Tibial artery (tissue), 4 donors: Measurements from ENCODE around the gene PRKD2.

Experiments
- DNase-seq, 2 donors: peaks; one replicate each; pipeline ENCODE4 v3.0.0-alpha.2; 2019
- H3K27ac ChIP-seq, 2 donors: fragments of 200-600 bp; sonication (generic) in 1 of 2; 1 replicate in 1 of 2; 2 replicates in 1 of 2; pipeline ENCODE4 v1.5.1; 2018 to 2019; ENCODE audit warnings: mild to moderate bottlenecking in 1 of 2
- H3K27me3 ChIP-seq, 2 donors: fragments of 200-600 bp; sonication (generic) in 1 of 2; one replicate each; pipeline versions ENCODE4 v1.5.1 to v1.6.0; 2016 to 2019
- H3K36me3 ChIP-seq, 3 donors: fragments of 200-600 bp; sonication (generic) in 2 of 3; one replicate each; pipeline ENCODE4 v1.5.1; 2016 to 2019; ENCODE audit warnings: mild to moderate bottlenecking in 2 of 3
- H3K4me1 ChIP-seq, 4 donors: fragments of 200-600 bp; sonication (generic) in 2 of 4; 1 replicate in 3 of 4; 2 replicates in 1 of 4; pipeline ENCODE4 v1.5.1; 2016 to 2019
- H3K4me3 ChIP-seq, 2 donors: fragments of 200-600 bp; sonication (generic) in 1 of 2; 1 replicate in 1 of 2; 2 replicates in 1 of 2; pipeline ENCODE4 v1.5.1; 2018 to 2019; ENCODE audit warnings: mild to moderate bottlenecking in 2 of 2
- H3K9me3 ChIP-seq, 3 donors: fragments of 200-600 bp; sonication (generic) in 1 of 3; one replicate each; pipeline ENCODE4 v1.5.1; 2016 to 2019
- intact Hi-C: fragments of 100-400 bp; cut with DNase I; formaldehyde crosslinking; loops from one replicate; pipeline ENCODE4 v1.15.0; 2023; ENCODE audit warnings: low total_unique reads
- TF ChIP-seq, protein P1 (sequence below), 2 experiments: fragments of 200-600 bp in 1 of 2; fragments of 450-650 bp in 1 of 2; IDR thresholded peaks; one replicate each; pipeline ENCODE4 v1.5.1; 2017 to 2019; ENCODE audit warnings: antibody characterized with exemption in 2 of 2, mild to moderate bottlenecking in 1 of 2, moderate library complexity in 1 of 2

PRKD2 gene

DNA sequence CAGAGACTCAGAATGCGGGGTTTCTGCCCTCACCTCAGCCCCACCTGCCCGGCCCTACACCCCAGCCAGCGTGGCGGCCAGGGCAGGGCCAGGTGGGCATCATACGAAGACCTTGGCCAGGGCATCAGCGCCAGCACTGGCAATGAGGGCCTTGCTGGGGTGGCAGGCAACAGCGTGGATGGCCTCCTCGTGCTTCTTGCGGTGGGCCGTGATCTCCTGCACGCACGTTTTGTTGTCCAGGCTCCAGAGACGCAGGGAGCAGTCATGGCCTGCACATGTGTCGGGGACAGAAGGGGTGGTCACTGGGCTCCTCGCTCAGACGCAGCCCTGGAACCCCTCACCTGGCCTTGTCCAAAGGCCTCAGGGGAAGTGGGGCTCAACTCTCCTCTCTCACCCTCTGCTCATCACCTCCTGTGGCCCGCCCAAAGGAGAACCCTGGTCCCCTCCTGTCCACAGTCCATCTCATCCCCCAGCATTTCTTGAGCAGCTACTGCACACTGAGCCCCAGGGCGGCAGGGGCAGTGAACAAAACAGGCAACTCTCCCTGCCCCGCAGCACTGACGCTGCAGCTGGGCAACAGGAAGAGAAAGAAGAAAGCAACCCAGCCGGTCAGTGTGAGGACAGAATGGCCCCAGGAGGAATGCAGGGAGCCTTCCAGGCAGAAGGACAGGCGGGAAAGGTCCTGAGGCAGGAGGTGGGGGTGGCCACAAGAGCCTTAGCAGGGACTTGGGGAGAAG is 3.8 kb upstream of the PRKD2 start:
- peaks cover 0 to 23% (median 9%) of the 10 kb centered on the region in 4 donors for H3K4me1 ChIP-seq
- H3K9me3 ChIP-seq, result no peaks in the 10 kb centered on the region
- peaks cover 40 to 73% (median 60%) of the 10 kb centered on the region in 3 donors for H3K36me3 ChIP-seq
- no peak for DNase-seq
- H3K27ac ChIP-seq, result no peak overlapping the region
- H3K27me3 ChIP-seq, result no peaks in the 10 kb centered on the region
- intact Hi-C loops, result no loop called here
- TF ChIP-seq, protein P1, sequence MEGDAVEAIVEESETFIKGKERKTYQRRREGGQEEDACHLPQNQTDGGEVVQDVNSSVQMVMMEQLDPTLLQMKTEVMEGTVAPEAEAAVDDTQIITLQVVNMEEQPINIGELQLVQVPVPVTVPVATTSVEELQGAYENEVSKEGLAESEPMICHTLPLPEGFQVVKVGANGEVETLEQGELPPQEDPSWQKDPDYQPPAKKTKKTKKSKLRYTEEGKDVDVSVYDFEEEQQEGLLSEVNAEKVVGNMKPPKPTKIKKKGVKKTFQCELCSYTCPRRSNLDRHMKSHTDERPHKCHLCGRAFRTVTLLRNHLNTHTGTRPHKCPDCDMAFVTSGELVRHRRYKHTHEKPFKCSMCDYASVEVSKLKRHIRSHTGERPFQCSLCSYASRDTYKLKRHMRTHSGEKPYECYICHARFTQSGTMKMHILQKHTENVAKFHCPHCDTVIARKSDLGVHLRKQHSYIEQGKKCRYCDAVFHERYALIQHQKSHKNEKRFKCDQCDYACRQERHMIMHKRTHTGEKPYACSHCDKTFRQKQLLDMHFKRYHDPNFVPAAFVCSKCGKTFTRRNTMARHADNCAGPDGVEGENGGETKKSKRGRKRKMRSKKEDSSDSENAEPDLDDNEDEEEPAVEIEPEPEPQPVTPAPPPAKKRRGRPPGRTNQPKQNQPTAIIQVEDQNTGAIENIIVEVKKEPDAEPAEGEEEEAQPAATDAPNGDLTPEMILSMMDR (IDR thresholded peaks at IDR 0.05), result no peak
- no peak overlapping the region for H3K4me3 ChIP-seq

DNA sequence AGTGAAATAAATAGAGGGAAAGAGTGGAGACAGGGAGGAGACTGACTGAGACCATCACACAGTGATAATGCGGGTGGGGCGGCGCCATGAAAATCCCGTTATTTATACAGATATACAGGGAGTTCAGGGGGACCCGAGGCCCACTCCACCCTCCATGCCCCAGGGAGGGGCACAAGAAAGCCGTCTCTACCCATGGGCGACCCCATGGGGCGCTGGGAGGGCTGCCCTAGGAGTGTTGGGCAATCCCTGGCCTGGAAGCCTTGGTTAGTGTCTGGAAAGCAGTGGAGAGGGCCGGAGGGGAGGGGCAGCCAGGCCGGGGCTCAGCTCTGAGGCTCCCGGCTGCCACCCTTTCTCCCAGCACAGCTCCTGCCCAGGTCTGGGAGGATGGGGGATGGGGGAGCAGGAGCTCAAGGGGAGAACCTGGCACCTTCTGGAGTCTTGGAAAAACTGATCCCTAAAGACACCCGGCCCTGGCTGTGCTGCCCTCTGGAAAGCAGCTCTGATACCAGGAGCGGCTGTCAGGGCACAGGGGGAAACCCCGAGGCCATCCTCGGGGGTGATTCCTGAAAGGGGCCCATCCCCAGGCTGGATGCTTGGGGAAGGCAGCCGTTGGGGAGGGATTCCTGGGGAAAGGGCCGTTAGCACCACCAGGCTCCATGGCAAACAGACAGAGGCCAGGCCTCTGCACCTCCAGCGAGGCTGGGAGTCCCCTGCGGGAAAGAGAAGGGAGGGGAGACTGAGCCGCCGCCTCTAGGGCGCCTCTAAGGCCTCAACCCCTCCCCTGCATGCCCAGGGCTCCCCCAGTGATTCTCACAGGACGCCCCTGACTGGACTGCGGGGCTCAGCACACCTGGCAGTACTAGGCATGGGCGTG is 3.0 kb upstream of the PRKD2 start:
- Histone ChIP-seq H3K27me3 (no peaks in the 10 kb centered on the region), H3K9me3 (no peaks in the 10 kb centered on the region), H3K4me3 (no peak overlapping the region), H3K36me3 (peaks cover 32 to 65% (median 52%) of the 10 kb centered on the region in 3 donors), H3K27ac (no peak overlapping the region), H3K4me1 (peaks cover 0 to 31% (median 17%) of the 10 kb centered on the region in 4 donors)
- no peak for DNase-seq
- intact Hi-C loops, result no loop called here
- TF ChIP-seq, protein P1 (IDR thresholded peaks at IDR 0.05), result no peak

DNA sequence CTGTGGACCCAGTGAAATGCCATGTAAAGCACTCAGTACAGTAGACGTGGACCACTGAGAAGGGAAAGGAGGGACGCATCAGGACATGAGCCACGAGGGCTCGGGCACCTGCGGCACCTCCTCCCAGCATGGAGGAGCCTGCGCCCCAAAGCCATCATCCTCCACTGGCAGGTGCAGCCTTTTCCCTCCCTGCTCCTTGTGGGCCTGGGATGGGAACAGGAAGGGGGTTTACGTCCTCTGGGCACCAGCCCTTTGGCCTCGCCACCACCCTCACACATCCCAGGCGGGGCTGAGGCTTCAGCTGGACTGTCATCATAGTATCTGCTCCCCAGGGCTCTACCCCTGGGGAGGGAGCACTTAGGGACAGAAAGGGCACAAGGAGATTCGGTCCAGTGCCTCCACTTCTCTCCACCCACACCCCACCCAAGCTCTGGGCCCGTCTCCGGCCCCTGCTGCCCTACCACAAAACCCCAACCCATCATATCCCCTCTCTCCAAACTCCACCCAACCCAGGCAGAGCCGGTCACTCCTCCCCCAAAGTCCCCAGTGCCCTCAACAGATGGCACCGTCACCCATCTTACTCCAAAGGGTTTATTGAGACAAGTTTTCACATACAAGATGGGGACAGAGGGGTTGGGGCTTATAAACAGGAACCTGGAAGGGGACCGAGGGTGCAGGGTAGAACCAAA is 2.2 kb upstream of the PRKD2 start:
- Histone ChIP-seq H3K9me3 (no peaks in the 10 kb centered on the region), H3K4me1 (peaks cover 0 to 36% (median 21%) of the 10 kb centered on the region in 4 donors), H3K27me3 (no peaks in the 10 kb centered on the region), H3K36me3 (peaks cover 24 to 57% (median 44%) of the 10 kb centered on the region in 3 donors), H3K4me3 (no peak overlapping the region), H3K27ac (peak overlapping the region; percentile 87 to 95)
- TF ChIP-seq, protein P1 (IDR thresholded peaks at IDR 0.05), result no peak
- no peak for DNase-seq
- intact Hi-C loops, result no loop called here

DNA sequence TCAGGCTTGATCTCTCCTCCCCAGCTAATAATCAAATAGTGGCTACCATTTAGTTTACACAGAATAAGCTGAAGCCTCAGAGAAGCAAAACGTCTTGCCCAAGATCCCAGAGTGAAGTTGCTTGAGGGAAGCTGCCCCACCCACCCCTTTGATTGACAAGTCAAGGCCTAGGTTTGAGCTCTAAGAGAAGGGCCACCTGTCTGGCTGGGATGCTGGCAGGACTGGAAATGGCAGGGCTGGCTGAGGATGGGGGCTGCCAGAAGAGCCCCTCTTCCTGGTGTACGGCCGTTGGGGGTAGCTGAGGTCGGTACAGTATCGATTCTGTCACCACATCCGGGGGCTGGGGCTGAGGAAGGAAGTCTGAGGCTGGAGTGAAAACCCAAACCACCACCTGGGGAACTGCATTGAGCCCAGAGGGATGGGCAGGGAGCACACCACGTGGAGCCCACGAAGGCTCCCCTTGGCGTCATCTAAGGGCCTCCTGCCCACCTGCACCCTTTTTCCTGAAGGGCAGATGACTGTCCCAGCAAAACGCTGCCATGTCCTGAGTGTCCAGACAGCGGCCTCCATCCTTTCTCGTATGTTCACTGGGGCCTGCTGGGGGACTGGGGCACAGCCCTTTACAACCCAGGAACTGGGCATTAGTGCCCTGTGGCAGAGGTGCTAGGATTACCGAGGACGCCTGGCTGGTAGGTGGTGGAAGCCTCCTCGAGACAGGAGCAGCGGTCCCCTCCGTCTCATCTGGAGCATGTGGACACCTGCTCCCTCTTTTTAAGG is 1.4 kb upstream of the PRKD2 start:
- peak overlapping the region in 1 of 2 donors; percentile 79 for H3K4me3 ChIP-seq
- H3K27me3 ChIP-seq, result no peaks in the 10 kb centered on the region
- no peak for DNase-seq
- H3K27ac ChIP-seq, result peak overlapping the region; percentile 87 to 95
- H3K36me3 ChIP-seq, result peaks cover 18 to 50% (median 37%) of the 10 kb centered on the region in 3 donors
- TF ChIP-seq, protein P1 (IDR thresholded peaks at IDR 0.05), result no peak
- no peaks in the 10 kb centered on the region for H3K9me3 ChIP-seq
- H3K4me1 ChIP-seq, result peaks cover 0 to 42% (median 24%) of the 10 kb centered on the region in 4 donors
- intact Hi-C loops, result no loop called here

DNA sequence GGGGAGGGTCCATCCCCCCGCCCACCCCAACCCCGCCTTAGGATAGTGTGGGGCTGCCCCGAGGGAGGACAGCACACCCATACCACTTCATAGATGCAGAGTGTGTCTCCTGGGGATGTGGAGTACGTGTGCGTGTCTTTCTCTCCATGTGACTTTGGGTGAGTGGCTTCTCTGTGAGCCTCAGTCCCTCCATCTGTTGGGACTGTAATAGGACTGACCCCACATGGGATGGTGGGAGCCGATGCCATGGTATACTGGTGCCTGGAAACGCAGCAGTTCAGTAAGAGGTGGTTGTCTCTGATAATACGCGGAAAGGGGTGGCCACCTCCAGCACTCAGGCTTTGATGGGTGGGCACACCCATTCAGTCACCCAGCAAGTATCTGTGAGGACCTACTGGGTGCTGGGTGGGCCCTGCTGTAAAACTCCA is 816 bp upstream of the PRKD2 start:
- no peak for DNase-seq
- Histone ChIP-seq H3K27me3 (no peaks in the 10 kb centered on the region), H3K27ac (peak overlapping the region; percentile 87 to 95), H3K36me3 (peaks cover 11 to 43% (median 31%) of the 10 kb centered on the region in 3 donors), H3K9me3 (no peaks in the 10 kb centered on the region), H3K4me3 (peak overlapping the region; percentile 77 to 79), H3K4me1 (peaks cover 0 to 43% (median 25%) of the 10 kb centered on the region in 4 donors)
- intact Hi-C loops, result no loop called here
- TF ChIP-seq, protein P1 (IDR thresholded peaks at IDR 0.05), result no peak
